ENCODE data around the gene RNF126. TPM values are rescaled to one million over a fixed set of nuclear protein-coding genes. Genes with fewer than 3 reads are reported as not detected.
A peak's percentile ranks its signal among the peaks of the same experiment; 100 is the strongest.
"Not testable (repeated sequence)": the region's sequence is repeated elsewhere in the genome, so short reads cannot be mapped to it uniquely, and the experiment has no call there.

RNF126 gene
- total RNA-seq, 8 experiments from 2014 or later, result 9.3 to 54.5 (median 22.7) TPM

DNA sequence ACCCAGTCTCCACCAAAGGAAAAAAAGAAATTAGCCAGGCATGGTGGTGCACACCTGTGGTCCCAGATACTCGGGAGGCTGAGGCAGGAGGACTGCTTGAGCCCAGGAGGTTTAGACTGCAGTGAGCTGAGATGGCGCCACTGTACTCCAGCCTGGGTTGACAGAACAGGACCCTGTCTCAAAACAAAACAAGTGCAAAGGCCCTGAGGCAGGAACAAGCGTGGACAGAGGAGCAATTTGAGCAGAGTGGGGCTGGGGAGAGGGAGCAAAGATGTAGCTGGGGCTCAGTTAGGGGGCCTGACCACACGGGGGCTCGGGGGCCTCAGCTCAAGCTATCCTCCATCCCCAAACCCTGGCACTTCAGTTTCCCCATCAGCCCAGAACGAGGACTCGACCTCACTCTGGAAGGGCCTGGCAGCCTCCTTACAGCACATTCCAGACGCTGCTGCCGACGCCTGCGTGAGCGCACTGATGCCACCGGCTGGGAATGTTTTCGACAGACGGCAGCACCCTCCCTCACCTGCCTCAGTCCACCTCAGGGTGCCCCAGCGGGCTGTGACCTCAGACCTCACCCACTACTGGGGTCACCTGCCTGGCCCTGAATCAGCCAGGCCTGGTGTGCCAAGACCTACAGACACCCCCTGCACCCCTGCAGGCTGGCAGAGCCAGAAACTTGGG is 27.9 kb downstream of the RNF126 start:
- in situ Hi-C loops (cut with MboI; ENCODE audit: low pct_unique_long_range_greater_than_20kb in 2 of 9, low sequenced_read_pairs in 9 of 9, unreplicated experiment in 9 of 9), result no loop called here
- WGBS, 10 experiments, result 68 to 100% (median 88%) methylated on average over 1 to 8 of the region's 16 CpGs; no CpG with 5 or more reads in 4 of the 10 experiments
- no peak for ATAC-seq (replicated peaks in 6 of 8)

DNA sequence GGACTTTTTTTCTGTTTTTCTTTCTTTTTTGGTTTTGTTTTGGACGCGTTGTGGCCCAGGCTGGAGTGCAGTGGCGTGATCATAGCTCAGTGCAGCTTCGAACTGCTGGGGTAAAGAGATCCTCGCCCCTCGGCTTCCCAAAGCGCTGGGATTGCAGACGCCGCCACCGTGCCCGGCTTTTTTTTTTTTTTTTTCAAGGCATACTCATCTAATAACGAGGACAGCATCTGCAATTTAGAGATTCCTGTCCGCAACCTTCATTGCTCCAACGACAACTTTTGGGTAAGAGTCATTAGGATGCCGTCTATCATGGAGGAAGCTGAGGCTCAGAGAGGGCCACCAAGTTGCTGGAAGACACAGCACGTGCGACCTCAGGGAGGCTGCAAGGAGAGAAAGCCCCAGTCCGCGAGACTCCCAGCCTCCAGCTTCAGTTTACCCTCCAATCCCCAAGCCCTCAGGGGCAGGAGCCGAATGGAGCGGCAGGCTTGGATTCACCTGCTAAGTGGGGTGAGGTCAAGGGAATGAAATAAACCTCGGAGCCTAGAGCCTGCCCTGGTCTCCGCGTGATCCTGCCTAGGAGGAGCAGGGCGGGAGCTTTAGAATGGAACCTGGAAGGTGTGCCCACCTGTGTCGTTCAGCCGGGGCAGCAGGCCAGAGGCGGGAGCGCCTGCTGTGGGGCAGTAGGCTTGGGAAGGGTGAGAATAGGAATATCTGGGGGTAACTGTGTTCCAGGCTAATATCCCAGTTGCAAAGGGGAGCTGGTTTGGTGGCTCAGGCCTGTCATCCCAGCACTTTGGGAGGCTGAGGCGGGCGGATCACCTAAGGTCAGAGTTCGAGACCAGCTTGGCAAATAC is 29.0 kb downstream of the RNF126 start:
- Histone ChIP-seq H3K4me3 (peak overlapping the region; percentile 58 to 84 (median 74)), H3K27ac (peak overlapping the region in 1 of 2 donors; percentile 60), H3K4me1 (replicated peaks in 1 of 2) (peaks cover 7% of the 10 kb centered on the region in 2 donors)
- in situ Hi-C loops (cut with MboI; ENCODE audit: low pct_unique_long_range_greater_than_20kb in 2 of 9, low sequenced_read_pairs in 9 of 9, unreplicated experiment in 9 of 9), result no loop called here
- peak; percentile 7 to 22 (median 14) for ATAC-seq (replicated peaks in 6 of 8)
- WGBS, 10 experiments, result 0 to 36% (median 14%) methylated on average over 2 to 23 of the region's 32 CpGs; no CpG with 5 or more reads in 1 of the 10 experiments

More for the DNA sequence above, 27.9 kb downstream of the RNF126 start:
- H3K4me1 ChIP-seq (replicated peaks in 1 of 2), result peaks cover 7 to 8% of the 10 kb centered on the region in 2 donors
- H3K27ac ChIP-seq, result no peak overlapping the region
- no peak overlapping the region for H3K4me3 ChIP-seq

DNA sequence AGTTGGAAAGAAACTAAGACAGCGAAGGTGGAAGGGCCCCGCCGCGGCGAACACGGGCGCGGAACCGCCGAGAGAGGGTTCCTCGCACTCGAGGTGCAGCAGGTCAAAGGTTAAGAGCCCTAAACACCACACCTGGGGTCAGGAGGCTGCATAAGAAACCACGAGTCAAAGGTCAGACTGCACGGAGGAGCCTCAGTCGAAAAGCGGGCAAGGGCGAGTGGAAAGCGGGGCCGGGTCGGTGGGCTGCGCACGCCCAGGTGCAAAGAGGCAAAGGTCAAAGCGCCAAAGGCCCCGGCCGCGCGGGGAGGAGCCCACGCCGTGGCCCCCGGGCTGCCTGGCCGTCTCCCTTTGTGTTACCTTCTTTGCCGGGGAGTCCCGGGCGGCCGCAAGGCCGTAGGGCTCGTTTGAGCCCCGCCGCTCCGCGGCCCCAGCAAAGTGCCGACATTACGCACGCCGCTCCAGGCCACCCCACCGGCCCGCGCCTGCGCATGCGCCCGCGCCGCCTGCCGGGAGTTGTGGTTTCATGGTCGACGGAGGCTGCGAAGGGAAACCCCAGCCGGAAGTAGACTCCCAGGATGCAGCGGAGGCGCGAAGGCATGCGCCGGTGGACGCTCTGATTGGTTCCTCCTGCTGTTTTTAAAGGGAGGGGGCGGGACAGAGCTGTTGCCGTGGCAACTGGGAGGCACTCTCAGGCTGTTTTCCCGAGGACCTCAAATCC is 29.8 kb downstream of the RNF126 start, which contains the start of gene POLRMT:
POLRMT (minus strand) TSS at position 470 of the 718 bp plus-strand sequence; CDS start at position 445, 25 bp downstream.
- Histone ChIP-seq H3K27ac (peak within 1 kb of the TSS in 1 of 2 donors; percentile 60), H3K4me3 (peak within 1 kb of the TSS; percentile 58 to 84 (median 74)), H3K4me1 (replicated peaks in 1 of 2) (peaks cover 4 to 7% of the 10 kb centered on the region in 2 donors)
- 0 to 3% (median 0%) methylated on average over 1 to 13 of the region's 67 CpGs; no CpG with 5 or more reads in 5 of the 10 experiments for WGBS, 10 experiments
- in situ Hi-C loops (cut with MboI; ENCODE audit: low pct_unique_long_range_greater_than_20kb in 2 of 9, low sequenced_read_pairs in 9 of 9, unreplicated experiment in 9 of 9), result no loop called here
- peak; percentile 92 to 97 (median 96) for ATAC-seq (replicated peaks in 6 of 8)

DNA sequence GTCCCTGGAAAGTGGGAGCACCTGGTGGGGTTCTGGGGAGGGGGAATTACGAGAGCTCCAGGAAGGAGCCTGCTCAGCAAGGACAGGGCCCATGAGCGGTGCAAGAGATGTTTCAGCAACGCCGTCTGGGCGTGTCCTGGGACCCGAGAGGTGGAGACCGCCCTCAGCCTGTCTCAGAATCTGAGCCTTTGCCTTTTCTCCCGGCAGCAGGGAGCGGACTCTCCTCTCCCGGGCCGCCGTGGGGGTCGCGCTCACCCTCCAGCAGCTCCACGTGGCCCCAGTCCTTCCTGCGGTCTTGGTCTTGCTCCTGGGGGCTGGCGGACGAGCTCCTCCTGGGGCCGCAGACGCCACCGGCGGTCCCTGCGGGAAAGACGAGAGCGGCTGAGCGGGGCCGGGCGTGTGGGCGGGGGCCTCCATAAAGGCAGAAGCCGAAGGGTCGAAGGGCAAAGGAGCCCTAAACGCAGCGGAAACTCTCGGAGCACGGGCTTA is 30.4 kb downstream of the RNF126 start:
- peak; percentile 5 to 70 (median 20) for ATAC-seq (replicated peaks in 6 of 8)
- in situ Hi-C loops (cut with MboI; ENCODE audit: low pct_unique_long_range_greater_than_20kb in 2 of 9, low sequenced_read_pairs in 9 of 9, unreplicated experiment in 9 of 9), result no loop called here
- WGBS, 10 experiments, result 0 to 20% methylated on average over 1 to 2 of the region's 35 CpGs; no CpG with 5 or more reads in 8 of the 10 experiments
- peak overlapping the region in 1 of 2 donors; percentile 55 for H3K27ac ChIP-seq
- H3K4me3 ChIP-seq, result peak overlapping the region; percentile 58 to 84 (median 74)
- H3K4me1 ChIP-seq (replicated peaks in 1 of 2), result peaks cover 4 to 7% of the 10 kb centered on the region in 2 donors

DNA sequence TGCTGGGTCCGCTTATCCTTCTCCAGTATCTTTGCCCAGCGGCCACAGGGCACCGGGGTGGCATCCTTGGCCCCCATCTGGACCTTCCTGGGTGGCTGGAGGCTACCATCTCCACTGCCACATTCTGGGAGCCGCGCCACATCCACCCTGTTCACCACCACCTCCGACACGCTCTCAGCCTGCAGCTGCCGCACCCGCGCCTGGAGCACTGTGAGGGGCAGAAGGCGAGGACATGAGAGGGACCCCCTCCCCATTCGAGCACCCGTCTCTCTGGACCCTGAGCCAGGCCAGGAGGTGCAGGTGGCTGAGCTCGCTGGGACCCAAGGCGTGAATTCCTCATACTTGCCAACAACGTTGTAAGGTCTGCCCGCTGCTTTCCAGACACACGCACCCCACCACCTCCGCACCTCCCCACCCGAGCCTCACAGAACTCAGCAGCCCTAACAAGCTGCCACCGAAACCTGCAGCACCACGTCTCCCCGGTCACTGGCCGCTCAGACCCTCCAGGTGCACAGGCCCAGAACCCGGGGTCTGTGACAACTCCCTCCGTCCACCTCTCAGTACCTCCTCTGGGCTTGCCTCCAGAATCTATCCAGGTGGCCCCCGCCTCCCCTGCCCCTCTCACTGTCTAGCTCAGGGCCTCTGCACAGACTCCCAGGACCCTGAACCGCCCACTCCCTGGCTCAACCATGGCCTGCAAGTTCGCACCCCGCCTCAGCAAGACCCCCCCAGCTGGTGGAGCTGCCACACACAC is 32.9 kb downstream of the RNF126 start:
- H3K4me3 ChIP-seq, result no peak overlapping the region
- H3K4me1 ChIP-seq (replicated peaks in 1 of 2), result peaks cover 4 to 7% of the 10 kb centered on the region in 2 donors
- H3K27ac ChIP-seq, result no peak overlapping the region
- ATAC-seq (replicated peaks in 6 of 8), result no peak
- 89 to 100% (median 90%) methylated on average over 1 to 5 of the region's 30 CpGs; no CpG with 5 or more reads in 7 of the 10 experiments for WGBS, 10 experiments
- in situ Hi-C loops (cut with MboI; ENCODE audit: low pct_unique_long_range_greater_than_20kb in 2 of 9, low sequenced_read_pairs in 9 of 9, unreplicated experiment in 9 of 9), result no loop called here

DNA sequence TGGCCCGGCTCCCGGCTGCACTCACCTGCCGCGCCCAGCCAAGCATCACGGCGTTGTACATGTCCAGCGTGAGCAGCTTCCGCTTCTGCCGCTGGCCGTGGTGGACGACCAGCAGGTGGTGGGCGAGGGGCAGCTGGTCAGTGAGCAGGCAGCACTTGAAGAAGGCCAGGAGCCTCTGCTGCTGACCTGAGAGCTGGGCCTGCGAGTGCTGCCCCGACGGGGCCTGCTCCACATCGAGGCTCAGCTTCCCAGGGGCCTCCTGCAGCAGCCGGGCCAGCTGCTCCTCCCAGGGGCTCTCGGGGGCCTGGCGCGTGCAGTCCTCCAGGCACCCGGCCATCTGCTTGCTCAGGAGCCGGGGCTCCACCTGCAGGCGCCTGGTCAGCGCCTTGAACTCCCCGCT is 33.5 kb downstream of the RNF126 start:
- 80 to 95% (median 88%) methylated on average over 2 to 7 of the region's 25 CpGs; no CpG with 5 or more reads in 6 of the 10 experiments for WGBS, 10 experiments
- H3K27ac ChIP-seq; in situ Hi-C loops (cut with MboI; ENCODE audit: low pct_unique_long_range_greater_than_20kb in 2 of 9, low sequenced_read_pairs in 9 of 9, unreplicated experiment in 9 of 9); H3K4me1 ChIP-seq (replicated peaks in 1 of 2); H3K4me3 ChIP-seq: not testable (repeated sequence)
- peak in 1 of 8 experiments; percentile 6 for ATAC-seq (replicated peaks in 6 of 8)

DNA sequence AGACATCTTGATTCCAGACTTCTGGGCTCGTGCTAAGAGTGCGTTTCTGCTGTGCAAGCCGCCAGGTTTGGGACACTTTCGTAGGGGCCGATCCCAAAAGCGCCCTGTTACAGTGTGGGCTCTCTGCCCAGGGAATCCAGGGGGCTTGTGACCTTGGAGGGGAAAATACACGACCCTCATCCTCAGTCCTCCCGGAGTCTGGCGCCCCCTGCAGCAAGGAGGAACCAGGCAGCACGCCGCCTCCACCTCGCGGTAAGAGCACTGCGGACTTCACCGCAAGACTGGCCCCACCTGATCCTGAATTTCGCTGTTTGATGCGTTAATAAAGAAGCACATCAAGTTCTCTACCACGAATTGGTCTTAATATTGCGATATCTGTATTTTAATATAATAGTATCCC is 34.8 kb downstream of the RNF126 start:
- in situ Hi-C loops (cut with MboI; ENCODE audit: low pct_unique_long_range_greater_than_20kb in 2 of 9, low sequenced_read_pairs in 9 of 9, unreplicated experiment in 9 of 9), result no loop called here
- WGBS, 10 experiments, result 65 to 89% (median 77%) methylated on average over 6 to 12 of the region's 19 CpGs; no CpG with 5 or more reads in 3 of the 10 experiments
- no peak overlapping the region for H3K4me3 ChIP-seq
- ATAC-seq (replicated peaks in 6 of 8), result no peak
- no peak overlapping the region for H3K27ac ChIP-seq
- peaks cover 0 to 12% of the 10 kb centered on the region in 2 donors for H3K4me1 ChIP-seq (replicated peaks in 1 of 2)

DNA sequence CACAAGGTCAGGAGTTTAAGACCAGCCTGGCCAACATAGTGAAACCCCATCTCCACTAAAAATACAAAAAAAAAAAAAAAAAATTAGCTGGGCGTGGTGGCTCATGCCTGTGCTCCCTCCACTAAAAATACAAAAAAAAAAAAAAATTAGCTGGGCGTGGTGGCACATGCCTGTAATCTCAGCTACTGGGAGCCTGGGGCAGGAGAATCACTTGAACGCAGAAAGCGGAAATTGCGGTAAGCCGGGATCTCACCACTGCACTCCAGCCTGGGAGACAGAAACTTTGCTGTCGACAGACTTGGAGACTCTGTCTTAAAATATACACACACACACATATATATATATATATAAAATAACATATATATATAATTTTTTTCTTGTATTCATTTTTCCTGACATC is 36.4 kb downstream of the RNF126 start:
- H3K4me3 ChIP-seq; in situ Hi-C loops (cut with MboI; ENCODE audit: low pct_unique_long_range_greater_than_20kb in 2 of 9, low sequenced_read_pairs in 9 of 9, unreplicated experiment in 9 of 9); H3K27ac ChIP-seq; H3K4me1 ChIP-seq (replicated peaks in 1 of 2): not testable (repeated sequence)
- peak in 3 of 8 experiments; percentile 62 to 79 (median 77) for ATAC-seq (replicated peaks in 6 of 8)
- 71 to 100% (median 95%) methylated on average over 1 to 7 of the region's 7 CpGs; no CpG with 5 or more reads in 2 of the 10 experiments for WGBS, 10 experiments

DNA sequence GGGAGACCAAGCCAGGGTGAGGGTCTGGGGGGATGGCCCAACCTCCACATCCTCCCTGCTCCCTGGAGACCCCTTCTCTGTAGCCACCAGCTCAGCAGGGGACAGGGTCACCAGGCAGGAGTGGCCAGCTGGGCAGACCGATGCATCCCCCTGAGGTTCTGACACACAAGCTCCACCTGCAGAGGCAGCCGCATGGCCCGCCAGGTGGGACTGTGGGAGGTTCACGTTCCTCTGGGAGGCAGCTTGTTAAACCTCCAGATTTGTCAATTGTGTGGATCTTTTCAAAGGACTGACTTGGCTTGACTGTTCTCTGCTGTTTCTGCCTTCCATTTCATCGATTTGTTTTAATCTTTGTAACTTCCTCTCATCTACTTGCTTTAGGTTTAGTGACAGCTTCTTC is 37.8 kb downstream of the RNF126 start:
- H3K4me3 ChIP-seq, result no peak overlapping the region
- no peak for ATAC-seq (replicated peaks in 6 of 8)
- H3K27ac ChIP-seq, result no peak overlapping the region
- in situ Hi-C loops (cut with MboI; ENCODE audit: low pct_unique_long_range_greater_than_20kb in 2 of 9, low sequenced_read_pairs in 9 of 9, unreplicated experiment in 9 of 9), result no loop called here
- WGBS, 10 experiments, result 93 to 100% (median 100%) methylated on average over 1 to 4 of the region's 5 CpGs; no CpG with 5 or more reads in 5 of the 10 experiments
- peaks cover 0 to 7% of the 10 kb centered on the region in 2 donors for H3K4me1 ChIP-seq (replicated peaks in 1 of 2)

DNA sequence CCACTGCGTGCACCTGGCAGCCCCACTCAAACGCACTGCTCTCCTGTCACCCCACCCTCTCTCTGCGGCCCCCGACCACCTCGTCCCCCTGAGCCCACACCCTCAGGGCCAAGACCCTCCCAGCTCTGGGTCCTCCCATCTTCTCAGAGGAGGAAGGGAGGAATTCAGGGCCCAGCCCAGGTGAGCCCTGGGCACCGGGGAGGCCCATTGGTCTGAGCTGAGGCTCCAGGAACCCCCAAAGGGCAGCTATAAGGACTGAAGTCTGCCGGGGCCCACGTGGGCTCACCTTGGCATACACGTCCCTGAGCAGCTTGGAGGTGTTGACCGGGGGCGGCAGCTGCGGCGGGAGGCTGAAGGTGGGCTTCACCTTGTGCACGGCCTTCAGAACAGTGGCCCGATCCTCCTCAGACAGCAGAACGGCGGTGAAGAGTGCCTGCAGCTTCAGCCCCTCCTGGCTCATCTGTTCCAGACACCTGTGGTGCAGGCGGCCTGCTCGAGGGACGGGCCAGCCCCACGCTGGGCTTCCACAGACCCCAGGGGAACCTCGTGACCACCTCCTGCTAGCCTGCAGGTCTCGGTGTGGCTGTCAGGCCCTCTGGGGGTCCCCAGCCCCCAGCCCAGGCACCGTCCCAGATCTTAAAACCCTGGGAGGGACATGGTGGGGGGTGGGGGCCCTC is 38.4 kb downstream of the RNF126 start:
- WGBS, 10 experiments, result 80 to 100% (median 90%) methylated on average over 1 to 3 of the region's 24 CpGs; no CpG with 5 or more reads in 7 of the 10 experiments
- in situ Hi-C loops (cut with MboI; ENCODE audit: low pct_unique_long_range_greater_than_20kb in 2 of 9, low sequenced_read_pairs in 9 of 9, unreplicated experiment in 9 of 9), result no loop called here
- no peak overlapping the region for H3K27ac ChIP-seq
- peak in 5 of 8 experiments; percentile 4 to 11 (median 8) for ATAC-seq (replicated peaks in 6 of 8)
- peaks cover 0 to 7% of the 10 kb centered on the region in 2 donors for H3K4me1 ChIP-seq (replicated peaks in 1 of 2)
- no peak overlapping the region for H3K4me3 ChIP-seq

DNA sequence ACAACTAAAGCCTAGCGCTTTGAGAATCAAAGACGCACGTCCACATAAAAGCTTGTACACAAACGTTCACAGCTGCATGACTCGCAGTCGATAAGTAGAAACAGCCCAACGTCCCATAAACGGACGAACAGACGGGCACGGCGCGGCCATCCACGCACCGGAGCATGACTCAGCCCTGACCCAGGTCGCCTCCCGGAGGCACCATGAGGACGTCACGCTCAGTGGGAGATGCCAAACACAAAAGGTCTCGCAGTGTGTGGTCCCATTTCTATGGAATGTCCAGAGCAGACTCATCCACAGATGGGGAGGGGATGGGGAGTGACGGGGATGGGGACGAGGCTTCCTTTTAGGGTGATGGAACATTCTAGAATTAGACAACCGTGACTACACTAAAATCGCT is 39.0 kb downstream of the RNF126 start:
- in situ Hi-C loops (cut with MboI; ENCODE audit: low pct_unique_long_range_greater_than_20kb in 2 of 9, low sequenced_read_pairs in 9 of 9, unreplicated experiment in 9 of 9), result no loop called here
- Histone ChIP-seq H3K27ac (no peak overlapping the region), H3K4me3 (no peak overlapping the region), H3K4me1 (replicated peaks in 1 of 2) (peaks cover 0 to 7% of the 10 kb centered on the region in 2 donors)
- WGBS, 10 experiments, result 43 to 90% (median 74%) methylated on average over 1 to 16 of the region's 24 CpGs; no CpG with 5 or more reads in 3 of the 10 experiments
- peak in 5 of 8 experiments; percentile 71 to 87 (median 81) for ATAC-seq (replicated peaks in 6 of 8)
